Lower leg skin (tissue), 4 donors: ENCODE results near the gene CROT. TPM values are rescaled to one million over a fixed set of nuclear protein-coding genes. Genes with fewer than 3 reads are reported as not detected.

Source experiments
- DNase-seq, 2 donors: peaks; one replicate each; pipeline ENCODE4 v3.0.0-alpha.2; 2019; ENCODE audit warnings: low spot score in 2 of 2
- H3K4me3 ChIP-seq: fragments of 200-600 bp; sonication (generic); 2 replicates; pipeline ENCODE4 v1.5.1; 2017; ENCODE audit warnings: mild to moderate bottlenecking, low read depth; ENCODE audit not compliant: poor library complexity, severe bottlenecking
- CTCF ChIP-seq, 3 donors: fragments of 450-650 bp; IDR thresholded peaks; one replicate each; pipeline ENCODE4 v1.5.1; 2016; ENCODE audit warnings: antibody characterized with exemption in 3 of 3, mild to moderate bottlenecking in 3 of 3, moderate library complexity in 2 of 3
- POLR2A ChIP-seq, 2 donors: fragments of 450-650 bp; IDR thresholded peaks; one replicate each; pipeline ENCODE4 v1.6.1; 2016 to 2017; ENCODE audit warnings: antibody characterized with exemption in 2 of 2, mild to moderate bottlenecking in 1 of 2, moderate library complexity in 1 of 2
- WGBS, 2 donors: methylation state at CpG; one replicate each; pipeline ENCODE4 v1.1.5; 2018; 5-methylcytosine and 5-hydroxymethylcytosine counted together
- intact Hi-C: fragments of 100-400 bp; cut with DNase I; formaldehyde crosslinking; loops from one replicate; pipeline ENCODE4 v1.15.0; 2023; ENCODE audit warnings: low total_unique reads
- total RNA-seq, 4 donors: library from RNA; depleted of rRNA; stranded (reverse); fragments of >200 nt; gene quantifications; one replicate each; pipeline ENCODE4 v1.1.0, GENCODE V29; 2016

The CROT gene
- total RNA-seq, 4 donors from 2014 or later = 18.9 to 41.3 (median 25.2) TPM

- 85 to 91% methylated on average over 4 of the region's 4 CpGs for WGBS, 2 donors
- TF ChIP-seq CTCF (IDR thresholded peaks at IDR 0.05) (no peak), POLR2A (IDR thresholded peaks at IDR 0.05) (no peak)
- H3K4me3 ChIP-seq = no peak overlapping the region
- intact Hi-C loops = no loop called here
- no peak for DNase-seq
Measured at GRCh38 chr7:87420173-87420572, 74.7 kb downstream of the CROT start.

- 81 to 92% methylated on average over 5 of the region's 5 CpGs for WGBS, 2 donors
- DNase-seq = no peak
- H3K4me3 ChIP-seq = no peak overlapping the region
- intact Hi-C loops = no loop called here
- TF ChIP-seq POLR2A (IDR thresholded peaks at IDR 0.05) (no peak), CTCF (IDR thresholded peaks at IDR 0.05) (no peak)
Measured at GRCh38 chr7:87424075-87424474, 78.6 kb downstream of the CROT start.

- TF ChIP-seq CTCF (IDR thresholded peaks at IDR 0.05) (no peak), POLR2A (IDR thresholded peaks at IDR 0.05) (no peak)
- no peak overlapping the region for H3K4me3 ChIP-seq
- intact Hi-C loops = no loop called here
- WGBS, 2 donors = 88 to 91% methylated on average over 3 of the region's 3 CpGs
- no peak for DNase-seq
Measured at GRCh38 chr7:87426160-87426559, 80.7 kb downstream of the CROT start.

GRCh38 chr7:87427288-87427687 is 81.8 kb downstream of the CROT start:
- no peak overlapping the region for H3K4me3 ChIP-seq
- WGBS, 2 donors = 67 to 73% methylated on average over 3 of the region's 3 CpGs
- intact Hi-C loops = no loop called here
- DNase-seq = peak in 1 of 2 donors; percentile 21
- TF ChIP-seq CTCF (IDR thresholded peaks at IDR 0.05) (no peak), POLR2A (IDR thresholded peaks at IDR 0.05) (no peak)

- intact Hi-C loops = no loop called here
- WGBS, 2 donors = 82 to 84% methylated on average over 2 of the region's 2 CpGs
- no peak overlapping the region for H3K4me3 ChIP-seq
- TF ChIP-seq POLR2A (IDR thresholded peaks at IDR 0.05) (no peak), CTCF (IDR thresholded peaks at IDR 0.05) (no peak)
- no peak for DNase-seq
Measured at GRCh38 chr7:87432536-87432935, 87.1 kb downstream of the CROT start.

- no peak overlapping the region for H3K4me3 ChIP-seq
- intact Hi-C loops = no loop called here
- no peak for TF ChIP-seq CTCF (IDR thresholded peaks at IDR 0.05)
- no peak for TF ChIP-seq POLR2A (IDR thresholded peaks at IDR 0.05)
- DNase-seq = no peak
Measured at GRCh38 chr7:87435546-87435945, 90.1 kb downstream of the CROT start.
